Germinal center (tissue), 1 donor: Measurements from ENCODE around the gene WDR31.
"Not testable (repeated sequence)": the region's sequence is repeated elsewhere in the genome, so short reads cannot be mapped to it uniquely, and the experiment has no call there.

ENCODE experiments used
- DNase-seq: peaks from one replicate; pipeline ENCODE4 v3.0.0; 2012; ENCODE audit warnings: mixed read lengths, low spot score

WDR31 gene

GRCh38 chr9:113368348-113368981 is 28.4 kb upstream of the WDR31 start:
- DNase-seq: no peak

DNA sequence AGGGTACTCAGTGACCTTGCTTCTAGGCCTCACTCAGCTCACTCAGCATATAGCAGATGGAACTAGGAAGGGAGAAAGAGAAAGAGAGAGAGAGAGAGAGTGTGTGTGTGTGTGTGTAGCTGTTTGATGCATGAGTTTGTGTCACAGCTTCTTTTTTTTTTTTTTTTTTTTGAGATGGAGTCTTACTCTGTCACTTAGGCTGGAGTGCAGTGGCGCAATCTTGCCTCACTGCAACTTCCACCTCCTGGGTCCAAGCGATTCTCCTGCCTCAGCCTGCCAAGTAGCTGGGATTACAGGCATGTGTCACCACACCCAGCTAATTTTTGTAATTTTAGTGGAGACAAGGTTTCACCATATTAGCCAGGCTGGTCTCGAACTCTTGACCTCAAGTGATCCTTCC is 25.6 kb upstream of the WDR31 start:
- DNase-seq: not testable (repeated sequence)

DNA sequence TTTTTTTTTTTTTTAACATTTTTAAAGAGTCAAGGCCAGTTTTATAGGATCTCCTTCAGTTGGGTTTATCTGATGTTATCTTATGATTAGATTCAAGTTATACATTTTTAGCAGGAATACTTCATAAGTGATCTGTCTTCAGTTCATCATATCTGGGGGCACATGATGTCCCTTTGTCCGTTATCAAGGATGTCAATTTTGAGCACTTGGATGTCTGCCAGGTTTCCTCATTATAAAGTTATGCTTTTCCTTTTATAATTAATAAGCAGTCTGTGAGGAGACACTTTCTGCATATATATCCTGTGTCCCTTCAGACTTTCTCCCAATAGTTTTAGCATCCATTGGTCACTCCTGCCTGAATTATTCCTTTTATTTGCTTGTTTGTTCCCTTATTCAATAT is 24.9 kb upstream of the WDR31 start:
- no peak for DNase-seq

DNA sequence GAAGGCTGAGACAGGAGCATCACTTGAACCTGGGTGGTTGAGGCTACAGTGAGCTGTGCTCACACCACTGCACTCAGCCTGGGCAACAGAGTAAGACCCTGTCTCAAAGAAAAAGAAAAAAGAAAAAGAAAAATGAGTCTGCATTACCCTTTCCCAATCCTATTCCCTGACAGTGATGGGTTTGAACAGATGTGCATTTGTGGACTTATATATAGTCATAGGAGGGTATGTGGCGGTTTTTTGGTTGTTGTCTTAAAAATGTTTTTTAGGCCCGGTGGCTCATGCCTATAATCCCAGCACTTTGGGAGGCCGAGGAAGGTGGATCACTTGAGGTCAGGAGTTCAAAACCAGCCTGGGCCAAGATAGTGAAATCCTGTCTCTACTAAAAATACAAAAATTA is 23.3 kb upstream of the WDR31 start:
- DNase-seq: no peak

GRCh38 chr9:113361304-113362018 is 21.4 kb upstream of the WDR31 start:
- no peak for DNase-seq

DNA sequence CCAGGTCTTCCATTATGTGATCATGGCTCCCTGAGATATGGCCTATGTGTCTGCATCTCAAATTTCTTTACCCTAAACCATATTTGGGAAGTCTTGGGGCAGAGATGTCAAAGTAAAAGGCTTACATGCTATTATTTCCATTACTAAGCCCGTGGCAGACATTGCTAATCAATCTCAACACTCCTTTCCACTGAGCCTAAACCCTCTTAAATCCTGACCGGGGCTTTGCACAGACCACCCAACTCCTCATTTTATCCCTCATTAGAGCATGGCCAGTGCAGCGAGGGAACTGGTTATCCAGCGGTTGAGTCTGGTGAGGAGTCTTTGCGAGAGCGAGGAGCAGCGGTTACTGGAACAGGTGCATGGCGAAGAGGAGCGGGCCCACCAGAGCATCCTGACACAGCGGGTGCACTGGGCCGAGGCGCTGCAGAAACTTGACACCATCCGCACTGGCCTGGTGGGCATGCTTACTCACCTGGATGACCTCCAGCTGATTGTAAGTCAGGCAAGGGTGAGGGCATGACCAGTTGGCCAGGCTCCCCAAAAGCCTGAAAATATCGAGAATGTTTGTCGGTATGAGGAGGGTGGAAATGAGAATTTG is 20.3 kb upstream of the WDR31 start:
- no peak for DNase-seq

DNA sequence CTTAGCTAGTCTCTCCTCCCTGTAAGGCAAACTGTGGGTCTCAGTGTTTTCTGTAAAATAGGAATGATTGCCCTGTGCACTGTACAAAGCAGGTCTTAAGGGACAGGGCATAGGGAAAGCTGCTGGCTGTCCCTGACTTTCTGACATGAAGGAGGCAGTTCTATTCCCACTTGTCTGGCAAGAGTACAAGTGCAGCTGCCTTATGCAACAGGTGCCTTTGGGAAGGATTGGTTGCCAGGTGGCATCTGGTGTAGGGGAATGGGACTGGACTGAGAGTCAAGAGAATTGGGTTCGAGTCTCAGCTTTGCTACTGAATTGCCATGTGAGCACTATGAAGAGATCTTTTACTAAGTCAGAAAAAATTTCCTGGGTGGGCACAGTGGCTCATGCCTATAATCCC is 19.3 kb upstream of the WDR31 start:
- DNase-seq: no peak

DNA sequence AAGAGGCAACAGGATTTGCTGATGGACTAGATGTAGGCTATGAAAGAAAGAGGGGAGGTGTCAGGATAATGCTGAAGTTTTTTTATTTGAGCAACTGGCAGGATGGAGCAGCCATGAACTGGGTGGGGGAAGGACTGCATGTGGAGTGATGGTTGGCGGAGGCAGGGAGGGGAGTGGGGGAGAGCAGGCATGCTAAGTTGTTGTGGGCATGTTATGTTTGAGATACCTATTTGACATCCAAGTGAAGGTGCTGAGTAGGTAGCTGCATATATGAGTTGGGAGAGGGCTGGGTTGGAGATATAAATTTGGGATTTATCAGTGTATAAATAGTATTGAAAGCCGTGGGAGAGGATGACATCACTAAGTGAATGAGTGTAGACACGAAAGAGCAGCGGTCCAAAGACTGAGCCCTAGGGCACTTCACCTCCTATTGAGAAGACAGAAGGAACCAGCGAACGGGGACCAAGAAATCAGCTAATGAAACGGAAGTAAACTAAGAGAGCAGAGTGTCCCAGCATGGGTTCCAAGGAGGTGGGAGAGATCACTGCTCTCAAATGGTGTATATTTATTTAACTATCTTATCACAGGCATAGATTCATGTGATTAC is 16.7 kb upstream of the WDR31 start:
- DNase-seq: no peak

GRCh38 chr9:113355040-113355596 is 15.0 kb upstream of the WDR31 start:
- no peak for DNase-seq

GRCh38 chr9:113352411-113352810 is 12.3 kb upstream of the WDR31 start:
- no peak for DNase-seq

DNA sequence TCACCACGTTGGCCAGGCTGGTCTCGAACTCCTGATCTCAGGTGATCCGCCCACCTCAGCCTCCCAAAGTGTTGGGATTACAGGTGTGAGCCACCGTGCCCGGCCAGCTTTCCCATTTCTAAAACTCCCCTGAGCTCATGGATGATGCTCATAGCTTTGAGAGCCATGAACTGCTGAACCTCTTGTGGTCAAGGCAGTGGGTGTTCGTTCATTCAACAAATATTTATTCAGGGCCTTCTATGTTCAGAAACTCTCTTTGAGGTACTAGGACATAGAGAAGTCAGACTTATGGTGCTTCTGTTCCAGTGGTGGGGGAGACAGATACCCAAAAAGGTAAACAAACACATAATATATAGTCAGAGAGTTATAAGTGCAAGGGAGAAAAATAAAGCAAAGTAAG is 11.9 kb upstream of the WDR31 start:
- DNase-seq: no peak

DNA sequence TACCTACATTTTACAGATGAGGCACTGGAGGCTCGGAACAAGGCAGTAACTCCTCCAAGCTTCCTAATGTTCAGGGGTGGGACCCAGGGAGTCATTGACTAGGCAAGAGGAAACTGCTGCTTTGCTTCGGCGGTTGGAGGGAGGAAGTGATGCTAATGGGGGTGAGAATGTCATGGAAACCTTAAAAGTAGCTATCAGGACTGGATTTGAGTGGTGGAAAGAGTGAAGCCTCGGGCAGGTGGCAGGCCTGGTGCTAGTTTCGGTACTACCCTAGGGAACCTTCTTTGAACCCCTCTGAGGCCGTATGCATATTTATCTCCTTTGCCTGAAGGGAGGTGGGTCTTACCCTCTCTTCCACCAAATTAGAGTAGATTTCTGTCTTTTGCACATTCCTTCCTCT is 10.9 kb upstream of the WDR31 start:
- DNase-seq: peak; percentile 30

DNA sequence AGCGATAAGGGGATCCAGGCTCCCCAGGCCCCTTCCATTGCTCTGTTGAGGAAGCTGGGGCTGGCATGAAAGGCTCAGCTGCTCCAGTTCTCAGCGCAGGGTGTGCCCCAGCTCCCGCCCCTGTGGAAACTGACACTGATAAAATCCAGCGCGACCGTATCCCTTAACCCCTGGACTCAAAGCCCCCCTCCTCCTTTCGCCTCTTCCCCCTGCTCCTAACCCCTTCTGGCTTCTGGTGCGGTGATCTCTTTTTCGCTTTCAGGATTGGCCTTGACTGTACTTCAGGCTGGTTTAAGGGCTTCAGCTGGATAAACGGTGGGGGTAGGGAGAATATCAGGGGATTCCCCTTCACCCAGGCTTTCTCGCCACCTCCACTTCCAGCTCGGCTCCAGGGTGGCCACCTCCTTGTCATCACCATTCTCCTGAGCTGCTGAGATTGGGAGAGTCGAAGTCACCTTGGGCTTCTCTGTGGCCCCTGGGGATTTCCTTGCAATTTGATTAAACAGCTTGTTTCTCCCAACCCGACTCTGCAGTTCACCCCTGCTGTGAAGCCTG is 10.1 kb upstream of the WDR31 start:
- no peak for DNase-seq

DNA sequence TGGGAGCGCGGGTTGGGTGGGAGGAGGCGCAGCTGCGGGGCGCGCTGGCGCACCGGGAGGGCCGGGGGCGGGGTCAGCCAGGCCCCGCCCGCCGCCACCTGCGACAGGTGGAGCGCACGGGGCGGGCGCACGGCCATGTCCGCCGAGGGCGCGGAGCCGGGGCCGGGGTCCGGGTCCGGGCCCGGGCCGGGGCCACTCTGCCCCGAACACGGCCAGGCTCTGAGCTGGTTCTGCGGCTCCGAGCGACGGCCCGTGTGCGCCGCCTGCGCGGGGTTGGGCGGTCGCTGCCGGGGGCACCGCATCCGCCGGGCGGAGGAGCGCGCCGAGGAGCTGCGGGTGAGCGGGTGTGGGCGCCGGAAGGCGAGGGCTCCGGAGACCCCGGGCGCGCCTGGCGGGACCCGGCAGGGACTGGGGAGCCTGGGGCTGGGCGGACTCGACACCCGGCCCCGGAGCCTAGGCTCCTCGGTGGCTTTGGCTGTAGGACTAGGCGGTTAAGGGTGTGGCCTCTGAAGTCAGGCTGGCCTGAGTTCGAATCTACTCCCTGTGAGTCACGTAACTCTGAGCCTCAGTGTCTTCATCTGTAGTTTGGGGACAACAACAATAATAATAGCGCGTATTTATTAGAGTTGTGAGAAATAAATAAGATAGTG is 9.5 kb upstream of the WDR31 start, which contains the start of gene BSPRY:
Gene BSPRY (plus strand): TSS at position 97 of the 650 bp plus-strand sequence. CDS start 39 bp downstream, at position 136.
- DNase-seq: peak; percentile 58

DNA sequence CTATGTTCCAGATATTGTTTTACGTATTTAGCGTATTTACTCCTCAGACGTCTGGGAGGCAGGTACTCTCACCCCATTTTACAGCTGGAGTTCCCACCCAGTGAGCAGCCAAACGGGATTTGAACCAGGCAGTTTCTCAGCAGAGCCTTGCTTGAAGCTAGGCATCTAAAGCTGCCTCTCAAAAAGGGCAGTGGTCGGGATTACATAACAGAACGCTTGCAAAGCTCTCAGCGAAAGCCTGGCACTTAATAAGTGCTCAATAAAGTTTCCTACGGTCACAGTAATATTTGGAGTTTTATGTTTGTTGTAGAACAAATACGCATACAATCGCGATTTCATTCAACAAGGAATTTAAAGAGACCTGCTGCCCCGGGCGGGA is 9.0 kb upstream of the WDR31 start:
- DNase-seq: no peak

DNA sequence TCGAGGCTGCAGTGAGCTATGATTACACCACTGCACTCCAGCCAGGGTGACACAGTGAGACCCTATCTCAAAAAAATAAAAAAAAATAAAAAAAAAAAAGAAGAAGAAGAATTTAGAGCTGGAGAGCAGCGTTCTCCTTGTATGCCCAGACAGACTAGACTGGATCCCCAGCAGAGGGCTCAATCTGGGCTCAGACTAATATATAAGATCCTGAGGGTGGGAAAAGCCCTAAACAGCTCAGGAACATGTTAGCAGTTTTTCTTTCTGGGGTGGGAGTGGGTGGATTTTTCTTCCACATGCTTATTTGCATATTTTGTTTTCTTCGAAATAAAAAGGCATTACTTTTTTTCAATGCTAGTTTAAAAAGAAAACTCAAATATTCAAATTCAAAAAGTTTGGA is 8.4 kb upstream of the WDR31 start:
- no peak for DNase-seq

DNA sequence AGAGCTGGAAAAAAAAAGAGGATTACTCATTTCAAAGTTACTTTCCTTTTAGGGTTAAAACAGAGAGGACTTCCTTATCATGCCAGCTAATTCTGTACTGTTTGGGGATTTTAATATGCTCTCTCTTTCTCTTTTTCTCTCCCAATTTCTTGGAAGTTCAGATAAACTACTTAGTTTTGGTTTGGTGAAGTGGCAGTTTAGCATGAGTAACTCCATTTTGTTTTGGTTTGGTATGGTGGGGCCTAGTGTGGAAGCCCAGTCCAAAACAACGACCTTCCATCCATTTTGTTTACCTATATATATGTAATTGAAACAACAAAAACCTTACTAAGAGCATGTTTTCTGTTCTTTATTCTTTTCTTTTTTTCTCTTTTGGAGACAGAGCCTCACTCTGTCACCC is 5.6 kb upstream of the WDR31 start:
- DNase-seq: no peak

GRCh38 chr9:113345190-113345589 is 5.1 kb upstream of the WDR31 start:
- no peak for DNase-seq

DNA sequence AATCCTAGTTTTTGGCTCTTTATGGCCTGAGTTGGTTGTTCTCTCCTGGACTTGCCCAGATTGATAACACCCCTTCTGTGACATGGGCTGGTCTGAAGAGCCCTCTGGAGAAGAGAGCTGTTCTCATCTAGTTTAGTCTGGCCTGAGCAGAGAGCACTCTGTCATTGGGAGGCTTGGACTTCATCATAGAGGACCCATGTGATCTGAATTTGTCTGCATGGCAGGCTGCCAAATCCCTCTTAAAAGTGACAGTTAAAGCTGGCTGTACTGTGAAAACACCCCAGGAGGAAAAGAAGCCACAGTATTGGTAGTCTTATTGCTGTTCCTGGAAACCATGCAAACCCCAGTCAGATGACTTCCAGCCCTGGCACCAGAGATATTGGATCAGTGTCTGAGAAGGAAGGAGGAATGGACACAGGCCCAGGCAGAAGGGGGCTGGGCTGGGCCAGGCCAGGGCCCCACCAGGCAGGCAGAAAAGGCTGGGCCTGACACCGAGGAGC is 3.7 kb upstream of the WDR31 start:
- no peak for DNase-seq

DNA sequence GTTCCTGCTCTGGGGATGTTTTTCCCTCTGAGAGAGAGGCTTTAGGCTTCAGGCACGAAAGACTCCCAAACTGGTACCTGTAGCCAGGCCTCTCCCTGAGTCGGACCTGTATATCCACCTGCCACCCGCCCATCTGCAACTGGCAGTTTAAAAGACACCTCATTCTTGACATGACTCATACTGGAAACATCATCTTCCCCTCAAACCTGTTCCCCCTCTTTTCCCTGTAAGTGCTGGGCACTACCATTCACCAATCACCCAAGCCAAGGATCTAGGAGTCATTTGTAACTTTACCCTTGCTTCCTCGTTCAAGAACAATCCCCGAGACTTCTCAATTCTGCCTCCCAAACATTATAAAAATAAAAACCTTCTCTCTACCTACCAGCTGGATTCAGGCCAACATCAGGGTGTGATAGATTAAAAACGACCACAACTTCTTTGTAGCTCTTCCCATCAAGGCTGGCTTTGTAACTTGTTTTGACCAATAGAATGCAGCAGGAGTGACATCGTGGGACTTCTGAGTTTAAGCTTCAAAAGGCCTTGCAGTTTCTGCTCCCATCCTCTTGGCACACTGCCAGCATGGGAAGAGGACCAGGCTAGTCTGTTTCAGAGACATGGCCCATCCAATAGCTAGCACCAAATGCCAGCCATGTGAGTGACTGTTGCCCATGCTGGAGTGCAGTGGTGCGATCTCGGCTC is 1.8 kb upstream of the WDR31 start:
- no peak for DNase-seq

DNA sequence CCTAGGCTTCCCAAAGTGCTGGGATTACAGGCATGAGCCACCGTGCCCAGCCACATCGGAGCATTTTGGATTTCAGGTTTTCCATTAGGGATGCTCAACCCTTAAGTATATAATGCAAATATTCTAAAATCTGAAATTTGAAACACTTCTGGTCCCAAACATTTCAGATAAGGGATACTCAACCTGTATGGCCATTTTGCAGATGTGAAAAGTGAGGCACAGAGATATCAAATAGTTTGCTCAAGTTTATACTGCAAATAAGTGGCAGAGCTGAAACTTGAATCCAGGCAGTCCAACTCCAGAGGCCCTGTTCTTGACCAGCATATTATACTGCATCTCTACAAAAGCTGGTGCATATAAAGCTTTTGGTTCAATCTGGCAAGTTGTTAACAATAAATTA is 2.4 kb downstream of the WDR31 start:
- no peak for DNase-seq
